Neural crest cell (in vitro differentiated cells): Measurements from ENCODE around the gene ROCK2. TPM values are rescaled to one million over a fixed set of nuclear protein-coding genes. Genes with fewer than 3 reads are reported as not detected.

Source experiments
- DNase-seq: peaks from one replicate; pipeline ENCODE4 v3.0.0; 2021; ENCODE audit warnings: low read depth, mixed read lengths, low spot score
- H3K27ac Mint-ChIP-seq: one replicate; pipeline ENCODE4 v1.8.0; 2021; ENCODE audit warnings: mild to moderate bottlenecking, mixed read lengths; ENCODE audit not compliant: unreplicated experiment
- H3K27me3 Mint-ChIP-seq: 2 replicates; pipeline ENCODE4 v1.8.0; 2021; ENCODE audit warnings: low read depth, mild to moderate bottlenecking, mixed read lengths
- H3K36me3 Mint-ChIP-seq: 2 replicates; pipeline ENCODE4 v1.8.0; 2021; ENCODE audit warnings: low read depth, mild to moderate bottlenecking, mixed read lengths
- H3K4me1 Mint-ChIP-seq: 2 replicates; pipeline ENCODE4 v1.8.0; 2021; ENCODE audit warnings: mixed read lengths
- H3K4me3 Mint-ChIP-seq: one replicate; pipeline ENCODE4 v1.8.0; 2021; ENCODE audit warnings: mild to moderate bottlenecking, mixed read lengths
- H3K9me3 Mint-ChIP-seq: 2 replicates; pipeline ENCODE4 v1.8.0; 2021; ENCODE audit warnings: mixed read lengths
- CTCF ChIP-seq: fragments of 200-600 bp; sonication (generic); conservative IDR thresholded peaks from 2 replicates; pipeline ENCODE4 v1.5.0; 2021; ENCODE audit warnings: antibody characterized with exemption, mild to moderate bottlenecking
- total RNA-seq: library from RNA; stranded (reverse); gene quantifications from 2 replicates; pipeline ENCODE4 v1.2.1, GENCODE V29; 2021

ROCK2 gene
- total RNA-seq, 1 donor from 2014 or later = 47.2 TPM

DNA sequence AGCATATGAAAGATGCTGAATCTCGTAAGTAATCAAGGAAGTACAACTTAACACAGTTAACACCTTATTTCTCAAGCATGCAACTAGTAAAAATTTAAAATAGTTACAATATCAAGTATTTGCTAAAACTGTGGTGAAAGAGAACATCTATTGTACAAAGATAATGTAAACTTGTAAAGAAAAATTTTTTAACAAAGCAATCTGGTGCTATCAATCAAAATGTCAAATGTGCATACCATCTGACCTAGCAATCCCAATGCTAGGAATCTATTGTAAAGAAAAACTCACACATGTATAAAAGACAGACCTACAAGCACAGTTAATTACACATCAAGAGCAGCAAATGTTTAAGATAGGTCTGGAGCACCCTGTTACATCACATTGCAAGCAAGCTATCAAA lies 99.1 kb downstream of the ROCK2 start:
- no peak for TF ChIP-seq CTCF

DNA sequence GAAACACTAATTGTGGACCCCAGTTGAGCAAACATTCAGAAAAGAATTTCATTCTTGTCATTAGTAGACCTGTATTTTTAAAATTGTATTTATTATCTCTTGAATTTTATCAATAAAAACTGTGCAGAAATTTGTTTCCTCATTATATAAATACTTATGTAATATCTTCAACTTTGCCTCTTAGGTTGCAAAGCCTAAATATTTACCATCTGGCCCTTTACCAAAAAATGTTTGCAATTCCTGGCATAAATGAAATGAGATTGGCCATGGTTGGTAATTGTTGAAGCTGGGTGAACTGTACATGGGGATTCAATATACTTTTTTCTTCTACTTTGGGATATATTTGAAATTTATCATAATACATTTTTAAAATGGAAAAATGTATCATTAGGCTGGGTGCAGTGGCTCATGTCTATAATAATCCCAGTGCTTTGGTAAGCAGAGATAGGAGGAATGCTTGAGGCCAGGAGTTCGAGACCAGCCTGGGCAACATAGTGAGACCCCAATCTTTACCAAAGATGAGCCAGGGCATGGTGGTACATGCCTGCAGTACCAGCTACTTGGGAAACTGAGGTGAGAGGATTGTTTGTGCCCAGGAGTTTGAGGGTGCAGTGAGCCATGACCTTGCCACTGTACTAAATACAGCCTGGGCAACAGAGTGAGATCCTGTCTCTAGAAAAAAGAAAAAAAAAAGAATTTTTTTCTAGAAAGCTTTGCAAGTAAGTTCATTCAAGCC lies 100.2 kb downstream of the ROCK2 start:
- no peak for TF ChIP-seq CTCF
- Mint-ChIP-seq H3K27me3 (no peaks in the 10 kb centered on the region), H3K36me3 (peaks cover 15% of the 10 kb centered on the region), H3K27ac (no peak overlapping the region), H3K9me3 (peaks cover 3% of the 10 kb centered on the region), H3K4me3 (no peak overlapping the region), H3K4me1 (peaks cover 8% of the 10 kb centered on the region)
- no peak for DNase-seq

More for the DNA sequence above, 99.1 kb downstream of the ROCK2 start:
- Mint-ChIP-seq H3K9me3 (peaks cover 3% of the 10 kb centered on the region), H3K4me3 (no peak overlapping the region), H3K4me1 (peaks cover 8% of the 10 kb centered on the region), H3K27me3 (no peaks in the 10 kb centered on the region), H3K27ac (no peak overlapping the region), H3K36me3 (peaks cover 10% of the 10 kb centered on the region)
- DNase-seq = no peak

DNA sequence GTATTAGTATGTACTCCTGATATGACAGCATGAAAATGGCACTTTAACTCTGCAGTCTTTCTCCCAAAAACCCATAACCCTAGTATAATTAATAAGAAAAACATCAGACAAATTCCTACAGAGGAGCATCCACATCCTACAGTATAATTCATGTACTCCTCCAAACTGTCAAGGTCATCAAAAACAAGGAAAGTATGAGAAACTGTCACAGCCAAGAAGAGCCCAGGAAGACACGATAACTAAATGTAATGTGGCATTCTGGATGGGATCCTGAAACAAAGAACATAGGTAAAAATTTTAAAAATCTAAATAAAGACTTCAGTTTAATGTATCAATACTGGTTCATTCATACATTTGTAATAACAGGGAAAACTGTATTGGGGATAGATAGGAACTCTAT lies 100.9 kb downstream of the ROCK2 start:
- Mint-ChIP-seq H3K9me3 (peaks cover 3% of the 10 kb centered on the region), H3K4me3 (no peak overlapping the region), H3K36me3 (peaks cover 15% of the 10 kb centered on the region), H3K27me3 (no peaks in the 10 kb centered on the region), H3K27ac (no peak overlapping the region), H3K4me1 (peaks cover 8% of the 10 kb centered on the region)
- DNase-seq = no peak
- no peak for TF ChIP-seq CTCF

GRCh38 chr2:11242542-11243174 lies 101.8 kb downstream of the ROCK2 start:
- no peaks in the 10 kb centered on the region for H3K27me3 Mint-ChIP-seq
- no peak for DNase-seq
- H3K4me3 Mint-ChIP-seq = no peak overlapping the region
- peaks cover 3% of the 10 kb centered on the region for H3K9me3 Mint-ChIP-seq
- TF ChIP-seq CTCF = no peak
- no peak overlapping the region for H3K27ac Mint-ChIP-seq
- peaks cover 15% of the 10 kb centered on the region for H3K36me3 Mint-ChIP-seq
- H3K4me1 Mint-ChIP-seq = peaks cover 8% of the 10 kb centered on the region

- no peak for DNase-seq
- H3K9me3 Mint-ChIP-seq = peaks cover 3% of the 10 kb centered on the region
- peaks cover 8% of the 10 kb centered on the region for H3K4me1 Mint-ChIP-seq
- H3K36me3 Mint-ChIP-seq = peaks cover 15% of the 10 kb centered on the region
- H3K27ac Mint-ChIP-seq = no peak overlapping the region
- no peak for TF ChIP-seq CTCF
- no peaks in the 10 kb centered on the region for H3K27me3 Mint-ChIP-seq
- no peak overlapping the region for H3K4me3 Mint-ChIP-seq
These were observed 102.8 kb downstream of the ROCK2 start for GRCh38 chr2:11241412-11242203.
